ENCODE data around the gene KBTBD4.
A peak's percentile ranks its signal among the peaks of the same experiment; 100 is the strongest.
"Not testable (repeated sequence)": the region's sequence is repeated elsewhere in the genome, so short reads cannot be mapped to it uniquely, and the experiment has no call there.

Gene KBTBD4

GRCh38 chr11:47589977-47590861 is 11.4 kb upstream of the KBTBD4 start:
- DNase-seq, result peak; percentile 79

- peak; percentile 65 for DNase-seq
Measured at GRCh38 chr11:47589584-47589976, 10.8 kb upstream of the KBTBD4 start.

- no peak for DNase-seq
Measured at GRCh38 chr11:47589118-47589517, 10.3 kb upstream of the KBTBD4 start.

- DNase-seq, result peak; percentile 72
Measured at GRCh38 chr11:47587723-47588326, 9.1 kb upstream of the KBTBD4 start.

- DNase-seq, result no peak
Measured at GRCh38 chr11:47587039-47587716, 8.4 kb upstream of the KBTBD4 start.

- DNase-seq, result peak; percentile 82
Measured at GRCh38 chr11:47586098-47586855, 7.5 kb upstream of the KBTBD4 start, which contains the start of gene FAM180B. TSS of gene FAM180B (plus strand) at chr11:47586678. CDS start at chr11:47586769, 91 bp downstream.

GRCh38 chr11:47583844-47584243 is 5.1 kb upstream of the KBTBD4 start:
- no peak for DNase-seq

- no peak for DNase-seq
Measured at GRCh38 chr11:47577460-47578041, 1.2 kb downstream of the KBTBD4 start.

GRCh38 chr11:47573321-47573720 is 5.4 kb downstream of the KBTBD4 start:
- DNase-seq, result no peak

GRCh38 chr11:47572715-47573255 is 6.0 kb downstream of the KBTBD4 start:
- no peak for DNase-seq

GRCh38 chr11:47571895-47572294 is 6.9 kb downstream of the KBTBD4 start:
- DNase-seq, result no peak

GRCh38 chr11:47571357-47571729 is 7.4 kb downstream of the KBTBD4 start:
- no peak for DNase-seq

GRCh38 chr11:47570651-47571356 is 8.0 kb downstream of the KBTBD4 start:
- no peak for DNase-seq

GRCh38 chr11:47569646-47570045 is 9.1 kb downstream of the KBTBD4 start:
- DNase-seq, result no peak

- DNase-seq, result no peak
Measured at GRCh38 chr11:47566149-47566698, 12.5 kb downstream of the KBTBD4 start.

- DNase-seq, result peak; percentile 79
Measured at GRCh38 chr11:47565340-47566148, 13.2 kb downstream of the KBTBD4 start, which contains the start of gene PTPMT1. TSS of gene PTPMT1 (plus strand) at chr11:47565599. CDS start at chr11:47565623, 24 bp downstream.

GRCh38 chr11:47564933-47565339 is 13.8 kb downstream of the KBTBD4 start:
- DNase-seq, result no peak

GRCh38 chr11:47564366-47564765 is 14.4 kb downstream of the KBTBD4 start:
- not testable (repeated sequence) for DNase-seq

GRCh38 chr11:47562393-47562792 is 16.4 kb downstream of the KBTBD4 start:
- not testable (repeated sequence) for DNase-seq

- no peak for DNase-seq
Measured at GRCh38 chr11:47560426-47560825, 18.3 kb downstream of the KBTBD4 start.
